Kidney (tissue), 14 donors: ENCODE measurements around the gene ZNF362. TPM values are rescaled to one million over a fixed set of nuclear protein-coding genes. Genes with fewer than 3 reads are reported as not detected.

Experiments
- DNase-seq, 5 donors: peaks; one replicate each; pipeline ENCODE4 v3.0.0-alpha.2; 2013 to 2020
- FAIRE-seq: peaks from 2 replicates; lab custom pipeline; 2012; peaks lifted over from hg19 to GRCh38; lab: Jason Lieb, UNC
- H3K27ac ChIP-seq, 2 donors: one replicate each; pipeline ENCODE4 v1.7.0; 2013; ENCODE audit warnings: low read depth in 2 of 2, low read length in 2 of 2, inconsistent platforms in 1 of 2
- H3K27me3 ChIP-seq: one replicate; pipeline ENCODE4 v1.7.1; 2013; ENCODE audit warnings: low read length, inconsistent platforms; ENCODE audit not compliant: control insufficient read depth, insufficient read depth
- H3K36me3 ChIP-seq, 3 donors: one replicate each; pipeline versions ENCODE4 v1.7.0 to v1.7.1; 2013; ENCODE audit warnings: low read length in 3 of 3, control low read depth in 1 of 3, inconsistent platforms in 1 of 3; ENCODE audit not compliant: insufficient read depth in 3 of 3, control insufficient read depth in 2 of 3
- H3K4me1 ChIP-seq, 3 donors: one replicate each; pipeline versions ENCODE4 v1.7.0 to v1.7.1; 2013; ENCODE audit warnings: low read length in 3 of 3, inconsistent platforms in 1 of 3, low read depth in 1 of 3; ENCODE audit not compliant: control insufficient read depth in 2 of 3, insufficient read depth in 2 of 3
- H3K4me3 ChIP-seq, 3 donors: one replicate each; pipeline versions ENCODE4 v1.7.0 to v1.8.1; 2013; ENCODE audit warnings: low read length in 3 of 3, control low read depth in 1 of 3, inconsistent platforms in 1 of 3
- H3K9ac ChIP-seq, 3 donors: one replicate each; pipeline versions ENCODE4 v1.7.0 to v1.7.1; 2013; ENCODE audit warnings: low read length in 3 of 3, control low read depth in 1 of 3, inconsistent platforms in 1 of 3
- H3K9me3 ChIP-seq, 3 donors: one replicate each; pipeline versions ENCODE4 v1.7.0 to v1.7.1; 2013; ENCODE audit warnings: low read length in 3 of 3, control low read depth in 1 of 3, inconsistent platforms in 1 of 3; ENCODE audit not compliant: control insufficient read depth in 2 of 3, insufficient read depth in 1 of 3
- intact Hi-C: fragments of 100-400 bp; cut with DNase I; formaldehyde crosslinking; loops from one replicate; pipeline ENCODE4 v1.11.1; 2022
- polyA plus RNA-seq: library from polyadenylated mRNA; stranded (reverse); fragments of 350-450 nt; fragmentation: Illumina TruSeq; extraction: RNeasy Lipid Tissue Mini Kit (QIAGEN cat#74804); gene quantifications from one replicate; pipeline ENCODE4 v1.2.3, GENCODE V29; 2014; ENCODE audit warnings: low read depth, low replicate concordance; ENCODE audit not compliant: insufficient read depth
- total RNA-seq: library from RNA; stranded (reverse); fragmentation: NEBNext Ultra II Directional; extraction: Animal tissue kit (Norgen Biotek cat#: 25700); gene quantifications from one replicate; pipeline ENCODE4 v1.2.1, GENCODE V29; 2021
- TF ChIP-seq, protein P1 (sequence below): IDR thresholded peaks from 3 replicates; pipeline ENCODE4 v1.5.1; 2012; ENCODE audit warnings: mild to moderate bottlenecking, moderate library complexity, borderline replicate concordance; ENCODE audit not compliant: insufficient read depth; ENCODE audit errors: extremely low read depth
- donor health status: control.
- donor health status: control.
- donor health status: control.
- donor health status: control.
- donor health status: control.
- donor health status: DM: yes; HTN: yes; CAD: no.
- donor health status: Normal renal cell carcinoma (clear cell type).

ZNF362 gene
- total and polyA plus RNA-seq, 2 donors from 2014 or later: 17.4 to 36.9 TPM

- no peak for FAIRE-seq
- TF ChIP-seq, protein P1, sequence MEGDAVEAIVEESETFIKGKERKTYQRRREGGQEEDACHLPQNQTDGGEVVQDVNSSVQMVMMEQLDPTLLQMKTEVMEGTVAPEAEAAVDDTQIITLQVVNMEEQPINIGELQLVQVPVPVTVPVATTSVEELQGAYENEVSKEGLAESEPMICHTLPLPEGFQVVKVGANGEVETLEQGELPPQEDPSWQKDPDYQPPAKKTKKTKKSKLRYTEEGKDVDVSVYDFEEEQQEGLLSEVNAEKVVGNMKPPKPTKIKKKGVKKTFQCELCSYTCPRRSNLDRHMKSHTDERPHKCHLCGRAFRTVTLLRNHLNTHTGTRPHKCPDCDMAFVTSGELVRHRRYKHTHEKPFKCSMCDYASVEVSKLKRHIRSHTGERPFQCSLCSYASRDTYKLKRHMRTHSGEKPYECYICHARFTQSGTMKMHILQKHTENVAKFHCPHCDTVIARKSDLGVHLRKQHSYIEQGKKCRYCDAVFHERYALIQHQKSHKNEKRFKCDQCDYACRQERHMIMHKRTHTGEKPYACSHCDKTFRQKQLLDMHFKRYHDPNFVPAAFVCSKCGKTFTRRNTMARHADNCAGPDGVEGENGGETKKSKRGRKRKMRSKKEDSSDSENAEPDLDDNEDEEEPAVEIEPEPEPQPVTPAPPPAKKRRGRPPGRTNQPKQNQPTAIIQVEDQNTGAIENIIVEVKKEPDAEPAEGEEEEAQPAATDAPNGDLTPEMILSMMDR: no peak
- intact Hi-C loops: no loop called here
- Histone ChIP-seq H3K9me3 (no peaks in the 10 kb centered on the region), H3K36me3 (peaks cover 0 to 2% (median 0%) of the 10 kb centered on the region in 3 donors), H3K27ac (peak overlapping the region; percentile 82 to 88), H3K4me3 (peak overlapping the region in 1 of 3 donors; percentile 60), H3K9ac (peak overlapping the region in 2 of 3 donors; percentile 50 to 70), H3K27me3 (no peaks in the 10 kb centered on the region), H3K4me1 (peaks cover 9 to 34% (median 26%) of the 10 kb centered on the region in 3 donors)
- peak; percentile 82 to 94 (median 88) for DNase-seq
Observed at GRCh38 chr1:33255347-33256220, 708 bp upstream of the ZNF362 start.

DNA sequence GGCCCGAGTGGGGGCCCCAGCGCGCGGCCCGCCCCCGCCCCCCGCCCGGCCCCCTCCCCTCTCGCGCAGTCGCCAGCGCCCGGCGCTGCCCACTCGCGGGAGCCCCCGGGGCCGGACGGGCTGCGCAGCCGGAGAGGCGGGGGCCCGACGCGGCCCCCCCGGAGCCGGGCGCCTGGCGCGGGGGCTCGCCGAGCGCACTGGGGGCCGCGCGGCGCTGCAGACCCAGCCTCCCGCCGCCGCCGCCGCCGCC lies 146 bp upstream of the ZNF362 start:
- Histone ChIP-seq H3K36me3 (peaks cover 0 to 2% (median 0%) of the 10 kb centered on the region in 3 donors), H3K27me3 (no peaks in the 10 kb centered on the region), H3K4me3 (no peak overlapping the region), H3K27ac (no peak overlapping the region), H3K9ac (no peak overlapping the region), H3K9me3 (no peaks in the 10 kb centered on the region), H3K4me1 (peaks cover 9 to 40% (median 30%) of the 10 kb centered on the region in 3 donors)
- intact Hi-C loops: no loop called here
- FAIRE-seq (no peak), DNase-seq (no peak)
- TF ChIP-seq, protein P1: no peak

GRCh38 chr1:33257207-33257771 lies 997 bp downstream of the ZNF362 start:
- no peak for FAIRE-seq
- Histone ChIP-seq H3K4me1 (peaks cover 9 to 47% (median 38%) of the 10 kb centered on the region in 3 donors), H3K9ac (peak overlapping the region; percentile 38 to 70 (median 67)), H3K4me3 (peak overlapping the region; percentile 80 to 85 (median 85)), H3K27me3 (no peaks in the 10 kb centered on the region), H3K27ac (peak overlapping the region; percentile 81 to 86), H3K9me3 (no peaks in the 10 kb centered on the region), H3K36me3 (peaks cover 0 to 2% (median 0%) of the 10 kb centered on the region in 3 donors)
- intact Hi-C loops: no loop called here
- DNase-seq: peak in 1 of 5 donors; percentile 54
- TF ChIP-seq, protein P1: no peak
